Measurements from ENCODE around the gene PEX26. TPM values are rescaled to one million over a fixed set of nuclear protein-coding genes. Genes with fewer than 3 reads are reported as not detected.

Gene PEX26
- total RNA-seq, 2 experiments from 2014 or later: 57.8 to 59.7 TPM

DNA sequence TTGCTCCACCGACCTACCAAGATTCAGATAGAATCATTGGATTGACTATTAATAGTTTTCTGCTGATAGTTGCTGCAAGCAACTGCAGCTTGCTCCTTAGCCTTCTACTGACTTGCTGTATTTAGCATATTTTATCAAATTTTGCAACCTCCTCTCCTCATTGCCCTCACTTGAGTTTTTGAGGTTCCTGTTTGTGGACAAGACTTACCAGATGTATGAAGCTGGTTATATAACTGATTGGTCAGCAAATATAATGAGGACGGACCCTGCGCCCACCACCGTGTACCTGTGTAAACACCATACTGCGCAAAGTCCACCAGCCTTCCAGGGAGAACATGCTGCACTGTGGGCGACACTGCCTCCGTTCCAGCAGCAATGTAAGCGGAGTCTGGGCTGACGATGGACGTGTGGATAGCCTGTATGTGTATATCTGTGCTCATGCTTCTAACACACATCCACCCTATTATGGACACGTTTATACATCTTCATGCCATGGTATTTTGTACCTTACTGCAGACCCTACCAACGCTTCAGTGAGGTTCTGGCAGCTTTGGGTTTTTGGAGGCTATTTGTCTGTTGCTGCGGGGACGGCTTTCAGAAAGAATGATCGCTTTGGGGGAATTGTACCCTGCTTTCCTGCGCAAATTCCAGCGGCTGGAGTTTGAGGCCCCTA, 70.6 kb downstream of the PEX26 start:
- Mint-ChIP-seq H3K4me1 (ENCODE audit: low read depth) (peaks cover 28% of the 10 kb centered on the region), H3K9me3 (no peaks in the 10 kb centered on the region), H3K36me3 (ENCODE audit: low read depth) (no peaks in the 10 kb centered on the region), H3K27ac (no peak overlapping the region), H3K4me3 (peak overlapping the region; percentile 79), H3K27me3 (no peaks in the 10 kb centered on the region)
- CTCF ChIA-PET: interaction anchor here (1.7 kb wide), 1 partner anchor 7 kb away, joined by 5 read pairs; no protein-coding TSS in a partner anchor
- TF ChIP-seq, protein P1, sequence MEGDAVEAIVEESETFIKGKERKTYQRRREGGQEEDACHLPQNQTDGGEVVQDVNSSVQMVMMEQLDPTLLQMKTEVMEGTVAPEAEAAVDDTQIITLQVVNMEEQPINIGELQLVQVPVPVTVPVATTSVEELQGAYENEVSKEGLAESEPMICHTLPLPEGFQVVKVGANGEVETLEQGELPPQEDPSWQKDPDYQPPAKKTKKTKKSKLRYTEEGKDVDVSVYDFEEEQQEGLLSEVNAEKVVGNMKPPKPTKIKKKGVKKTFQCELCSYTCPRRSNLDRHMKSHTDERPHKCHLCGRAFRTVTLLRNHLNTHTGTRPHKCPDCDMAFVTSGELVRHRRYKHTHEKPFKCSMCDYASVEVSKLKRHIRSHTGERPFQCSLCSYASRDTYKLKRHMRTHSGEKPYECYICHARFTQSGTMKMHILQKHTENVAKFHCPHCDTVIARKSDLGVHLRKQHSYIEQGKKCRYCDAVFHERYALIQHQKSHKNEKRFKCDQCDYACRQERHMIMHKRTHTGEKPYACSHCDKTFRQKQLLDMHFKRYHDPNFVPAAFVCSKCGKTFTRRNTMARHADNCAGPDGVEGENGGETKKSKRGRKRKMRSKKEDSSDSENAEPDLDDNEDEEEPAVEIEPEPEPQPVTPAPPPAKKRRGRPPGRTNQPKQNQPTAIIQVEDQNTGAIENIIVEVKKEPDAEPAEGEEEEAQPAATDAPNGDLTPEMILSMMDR (IDR thresholded peaks at IDR 0.05): no peak
- ATAC-seq: no peak
- DNase-seq: no peak
- POLR2A ChIA-PET: interaction anchor here (0.7 to 1.2 kb wide), 2 partner anchors 33 to 35 kb away, joined by 3 read pairs; no protein-coding TSS in a partner anchor
- intact Hi-C loops (cut with micrococcal nuclease): loop anchor here (5.0 kb wide), 1 partner anchor 46 kb away; no protein-coding TSS in a partner anchor

DNA sequence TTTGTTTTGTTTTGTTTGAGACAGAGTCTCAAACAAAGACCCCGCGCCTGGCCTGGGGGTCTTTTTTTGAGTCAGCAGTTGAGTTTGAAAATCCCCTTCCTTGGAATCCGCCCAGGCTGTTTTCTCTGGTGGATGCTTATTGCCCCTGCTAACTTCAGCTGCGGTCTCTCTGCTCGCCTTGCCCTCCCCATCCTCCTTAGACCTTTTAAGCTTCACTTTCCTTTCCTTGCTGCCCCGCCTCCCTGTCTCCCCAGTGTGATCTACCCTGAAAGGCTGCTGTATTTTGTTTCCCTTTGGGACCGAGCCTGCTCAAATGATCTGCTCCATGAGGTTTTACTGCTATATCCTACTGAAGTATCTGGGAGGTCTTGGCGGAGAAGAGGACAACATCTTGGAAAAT, 74.7 kb downstream of the PEX26 start:
- peak; percentile 52 for ATAC-seq
- no peaks in the 10 kb centered on the region for H3K36me3 Mint-ChIP-seq (ENCODE audit: low read depth)
- DNase-seq: peak; percentile 61
- H3K4me1 Mint-ChIP-seq (ENCODE audit: low read depth): peaks cover 28% of the 10 kb centered on the region
- intact Hi-C loops (cut with micrococcal nuclease): no loop called here
- H3K27me3 Mint-ChIP-seq: no peaks in the 10 kb centered on the region
- ChIA-PET POLR2A (interaction anchor here (1.2 kb wide), 1 partner anchor 74 kb away, joined by 3 read pairs; no protein-coding TSS in a partner anchor), CTCF (interaction anchor here (1.4 kb wide), 1 partner anchor 77 kb away, joined by 5 read pairs; no protein-coding TSS in a partner anchor)
- H3K27ac Mint-ChIP-seq: peak overlapping the region; percentile 44
- TF ChIP-seq, protein P1 (IDR thresholded peaks at IDR 0.05): no peak
- H3K4me3 Mint-ChIP-seq: peak overlapping the region; percentile 34
- H3K9me3 Mint-ChIP-seq: no peaks in the 10 kb centered on the region

DNA sequence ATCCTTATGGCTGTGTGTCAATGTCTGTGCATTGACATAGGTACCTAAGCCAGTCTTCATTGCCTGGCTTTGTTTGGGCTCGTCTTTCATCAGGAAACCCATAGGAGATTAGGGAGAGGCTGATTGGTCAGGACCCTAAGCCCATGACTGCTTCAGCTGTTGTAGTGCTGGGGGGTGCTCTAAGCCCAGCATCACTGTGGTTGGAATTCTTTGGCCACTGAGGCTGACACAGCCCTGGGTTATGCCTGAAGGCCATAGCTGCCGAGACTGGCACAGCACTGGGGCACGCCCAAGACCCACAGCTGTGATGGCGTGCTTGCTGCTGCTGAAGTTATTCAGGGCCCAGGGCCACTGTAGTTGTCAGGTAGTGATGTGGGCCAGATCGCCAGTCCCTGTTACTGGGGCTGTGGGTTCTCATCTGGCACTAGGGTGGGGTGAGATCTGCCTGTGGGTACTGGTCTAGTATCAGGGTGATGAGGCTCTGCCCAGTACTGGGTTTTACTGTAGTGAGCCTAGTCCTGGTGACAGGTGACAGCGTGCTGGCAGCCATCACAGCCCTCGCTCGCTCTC, 77.1 kb downstream of the PEX26 start:
- DNase-seq (no peak), ATAC-seq (no peak)
- Mint-ChIP-seq H3K27ac (no peak overlapping the region), H3K4me3 (no peak overlapping the region), H3K27me3 (no peaks in the 10 kb centered on the region), H3K36me3 (ENCODE audit: low read depth) (no peaks in the 10 kb centered on the region), H3K4me1 (ENCODE audit: low read depth) (peaks cover 23% of the 10 kb centered on the region), H3K9me3 (no peaks in the 10 kb centered on the region)
- POLR2A ChIA-PET: no interaction called here
- TF ChIP-seq, protein P1 (IDR thresholded peaks at IDR 0.05): no peak
- intact Hi-C loops (cut with micrococcal nuclease): no loop called here
- CTCF ChIA-PET: no interaction called here

Other genes starting within 250 kb of the PEX26 start
- gene MICAL3, start 53.4 kb upstream of the PEX26 start, total RNA-seq: 10 to 100 TPM; 31.6 to 32.4 TPM
- gene TUBA8, start 32.8 kb downstream of the PEX26 start, total RNA-seq: under 1 TPM; 0.56 to 0.85 TPM
- 1 to 10 TPM; 6.4 to 6.6 TPM for gene USP18, start 72.2 kb downstream of the PEX26 start, total RNA-seq

Data from activated CD8-positive, alpha-beta T cell treated with anti-CD3 and anti-CD28 coated beads for 36 hours (primary cell).